HG02798 (cell line): Measurements from ENCODE around the gene SPG11.
A peak's percentile ranks its signal among the peaks of the same experiment; 100 is the strongest.
"Not testable (repeated sequence)": the region's sequence is repeated elsewhere in the genome, so short reads cannot be mapped to it uniquely, and the experiment has no call there.

ENCODE experiments used
- ATAC-seq: cut with Tn5 transposase; IDR thresholded peaks from one replicate; pipeline ENCODE4 v1.9.1; 2021; ENCODE audit warnings: mild to moderate bottlenecking; ENCODE audit not compliant: unreplicated experiment, poor library complexity

SPG11 gene

DNA sequence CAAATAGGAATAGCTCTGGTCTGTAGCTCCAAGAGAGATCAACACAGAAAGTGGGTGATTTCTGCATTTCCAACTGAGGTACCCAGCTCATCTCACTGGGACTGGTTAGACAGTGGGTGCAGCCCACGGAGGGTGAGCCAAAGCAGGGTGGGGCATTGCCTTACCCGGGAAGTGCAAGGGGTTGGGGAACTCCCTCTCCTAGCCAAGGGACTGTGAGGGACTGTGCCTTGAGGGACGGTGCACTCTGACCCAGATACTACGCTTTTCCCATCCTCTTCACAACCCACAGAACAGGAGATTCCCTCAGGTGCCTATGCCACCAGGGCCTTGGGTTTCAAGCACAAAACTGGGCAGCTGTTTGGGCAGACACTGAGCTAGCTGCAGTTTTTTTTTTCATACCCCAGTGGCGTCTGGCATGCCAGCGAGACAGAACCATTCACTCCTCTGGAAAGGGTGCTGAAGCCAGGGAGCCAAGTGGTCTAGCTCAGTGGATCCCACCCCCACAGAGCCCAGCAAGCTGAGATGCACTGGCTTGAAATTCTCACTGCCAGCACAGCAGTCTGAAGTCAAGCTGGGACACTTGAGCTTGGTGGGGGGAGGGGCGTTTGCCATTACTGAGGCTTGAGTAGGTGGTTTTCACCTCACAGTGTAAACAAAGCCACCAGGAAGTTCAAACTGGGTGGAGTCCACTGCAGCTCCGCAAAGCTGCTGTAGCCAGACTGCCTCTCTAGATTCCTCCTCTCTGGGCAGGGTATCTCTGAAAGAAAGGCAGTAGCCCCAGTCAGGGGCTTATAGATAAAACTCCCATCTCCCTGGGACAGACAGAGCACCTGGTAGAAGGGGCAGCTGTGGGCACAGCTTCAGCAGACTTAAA is 19.6 kb upstream of the SPG11 start:
- not testable (repeated sequence) for ATAC-seq

GRCh38 chr15:44682211-44682610 is 18.7 kb upstream of the SPG11 start:
- no peak for ATAC-seq

GRCh38 chr15:44676676-44677075 is 13.2 kb upstream of the SPG11 start:
- ATAC-seq: no peak

DNA sequence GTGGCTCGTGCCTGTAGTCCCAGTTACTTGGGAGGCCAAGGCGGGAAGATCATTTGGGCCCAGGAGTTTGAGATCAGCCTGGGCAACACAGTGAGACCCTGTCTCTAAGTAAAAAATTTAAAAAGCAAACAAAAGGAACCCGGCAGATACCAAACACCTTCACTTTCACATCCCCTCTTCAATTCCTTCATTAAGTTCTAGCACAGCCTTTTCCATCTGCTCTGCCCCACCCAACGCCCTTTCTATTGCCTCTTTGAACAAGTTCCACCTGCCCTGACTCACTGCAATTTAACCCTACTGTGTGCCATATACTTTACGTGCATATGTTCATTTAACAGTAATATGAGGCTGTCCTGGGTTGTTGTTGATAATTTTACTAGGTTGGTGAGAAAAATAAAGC is 12.4 kb upstream of the SPG11 start:
- ATAC-seq: no peak

DNA sequence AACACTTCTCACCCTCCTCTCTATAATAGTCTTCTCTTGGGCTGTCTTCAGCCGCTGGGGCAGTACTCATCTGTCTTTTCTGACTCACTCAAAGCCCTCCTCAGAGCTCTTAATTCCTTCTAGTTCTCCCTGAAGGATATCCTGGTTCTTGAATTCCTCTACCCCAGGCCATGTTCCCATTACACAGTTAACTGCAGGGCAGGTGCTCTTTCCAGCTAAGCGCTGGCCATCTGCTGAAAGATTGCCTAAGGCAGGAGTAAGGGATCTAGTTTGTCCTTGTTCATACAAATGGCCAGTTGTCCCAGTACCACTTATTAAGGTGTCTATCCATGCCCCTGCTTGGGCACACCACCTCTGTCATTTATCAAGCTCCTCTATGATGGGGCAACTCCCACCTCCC is 10.2 kb upstream of the SPG11 start:
- ATAC-seq: no peak

GRCh38 chr15:44670087-44670950 is 6.9 kb upstream of the SPG11 start:
- ATAC-seq: no peak

- ATAC-seq: no peak
Measured at GRCh38 chr15:44668921-44669320, 5.5 kb upstream of the SPG11 start.

- no peak for ATAC-seq
Measured at GRCh38 chr15:44667039-44667360, 3.5 kb upstream of the SPG11 start.

DNA sequence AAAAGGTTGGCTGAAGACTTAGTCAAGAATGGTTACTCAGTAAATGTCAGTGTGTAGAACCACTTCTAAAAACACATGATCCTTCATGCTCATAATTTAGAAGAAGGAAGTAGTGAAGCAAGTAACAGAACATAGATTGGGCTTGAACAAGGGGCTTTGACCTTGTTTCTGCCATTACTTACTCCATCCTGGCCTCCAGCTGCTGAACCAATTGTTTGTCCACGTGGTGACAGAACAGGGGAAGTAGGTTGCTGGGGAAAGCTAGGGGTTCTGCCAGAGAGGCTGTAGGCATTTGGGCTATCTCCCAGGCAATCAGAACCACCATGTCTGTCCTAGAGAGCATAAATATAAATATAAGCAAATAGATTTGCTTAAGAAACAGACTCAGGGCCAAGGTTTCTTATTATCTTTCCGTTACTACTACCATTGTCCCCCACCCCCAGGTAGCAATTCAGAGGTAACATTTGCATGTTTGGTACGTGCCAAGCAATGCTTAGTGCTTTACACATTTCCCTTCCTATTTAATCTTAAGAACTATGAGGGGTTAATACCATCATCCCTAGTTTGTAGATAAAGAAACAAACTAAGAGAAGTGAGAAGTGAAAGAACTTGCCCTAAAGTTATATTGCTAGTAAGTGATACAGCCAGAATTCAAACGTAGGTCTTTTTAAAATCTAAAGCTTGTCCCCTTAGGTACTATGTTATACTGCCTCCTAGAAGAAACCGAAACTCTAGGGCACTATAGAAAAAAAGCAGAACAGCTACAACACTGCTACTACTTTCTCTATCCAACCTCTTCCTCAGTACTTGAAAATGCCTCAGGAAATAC is 3.0 kb upstream of the SPG11 start:
- no peak for ATAC-seq

DNA sequence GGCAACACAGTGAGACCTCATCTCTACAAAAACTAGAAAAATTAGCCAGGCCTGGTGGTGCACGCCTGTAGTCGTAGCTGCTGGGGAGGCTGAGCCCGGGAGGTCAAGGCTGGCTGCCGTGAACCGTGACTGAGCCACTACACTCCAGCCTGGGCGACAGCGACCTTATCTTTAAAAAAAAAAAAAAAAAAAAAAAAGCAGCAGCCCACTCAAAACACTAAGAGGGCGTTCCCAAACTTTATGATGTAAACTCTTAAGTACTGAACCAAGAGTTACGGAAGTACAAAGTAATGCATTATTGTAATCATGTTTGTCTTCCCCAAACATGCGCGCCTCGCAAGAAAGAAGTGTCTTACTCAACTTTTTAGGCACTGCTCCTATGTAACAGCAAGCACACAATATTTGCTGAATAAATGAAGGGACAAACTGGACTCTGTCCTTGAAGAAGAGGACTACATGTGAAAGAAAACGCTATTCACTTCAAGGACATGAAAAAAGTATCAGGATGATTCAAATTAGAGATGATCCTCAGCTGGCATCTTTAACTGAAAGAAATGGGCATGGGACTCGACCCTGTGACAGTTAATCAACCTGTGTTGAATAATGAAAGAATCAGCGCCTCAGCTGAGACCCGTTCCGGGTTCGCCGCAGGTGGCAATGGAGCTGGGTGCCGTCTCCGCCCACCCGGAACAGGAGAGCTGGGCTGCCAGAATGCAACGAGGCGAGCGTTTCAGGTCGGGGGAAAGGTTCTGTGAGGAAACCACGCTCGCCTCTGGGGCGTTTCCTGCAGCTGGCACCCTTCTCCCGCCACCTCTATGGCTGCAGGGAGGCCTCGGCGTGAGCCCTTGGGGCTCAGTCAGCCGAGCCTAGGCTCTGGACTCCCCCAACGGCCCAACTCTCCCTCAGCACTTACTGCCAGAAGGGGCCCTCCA is 718 bp downstream of the SPG11 start:
- peak; percentile 61 for ATAC-seq

DNA sequence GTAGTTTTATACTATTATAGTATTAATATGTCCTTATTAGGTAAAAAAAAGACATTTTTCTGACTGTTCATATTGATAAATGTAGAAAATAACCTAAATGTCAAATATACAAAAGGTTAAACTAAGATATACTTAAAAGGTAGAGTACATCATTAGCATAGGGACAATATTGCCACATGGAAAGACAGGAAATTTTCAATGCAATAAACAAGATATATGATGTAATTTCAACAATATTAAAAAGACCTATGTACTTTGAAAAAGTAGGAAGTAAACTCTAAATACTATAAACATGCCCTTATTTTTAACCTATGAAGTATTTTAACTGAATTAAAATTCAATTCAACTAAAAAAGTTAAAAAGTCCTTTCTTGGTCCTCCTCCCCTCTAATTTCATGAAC is 1.9 kb downstream of the SPG11 start:
- ATAC-seq: no peak

DNA sequence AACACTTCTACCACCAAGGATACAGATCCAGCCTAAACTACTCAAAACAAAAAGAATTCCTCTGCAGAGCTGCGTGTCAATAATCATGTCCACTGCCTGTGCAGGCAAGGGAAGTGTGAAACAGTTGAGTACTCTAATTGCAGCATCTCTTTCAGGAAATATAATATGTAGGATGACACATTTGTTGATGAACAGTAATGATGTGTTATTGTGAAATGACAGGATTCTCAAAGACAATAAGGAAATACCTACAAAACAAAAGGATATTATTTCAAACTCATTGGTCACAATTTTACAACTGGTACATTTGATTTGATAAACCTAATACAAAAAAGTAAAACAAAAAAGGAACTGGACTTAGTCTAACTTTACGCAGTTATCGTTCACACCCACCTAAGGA is 4.4 kb downstream of the SPG11 start:
- ATAC-seq: no peak

DNA sequence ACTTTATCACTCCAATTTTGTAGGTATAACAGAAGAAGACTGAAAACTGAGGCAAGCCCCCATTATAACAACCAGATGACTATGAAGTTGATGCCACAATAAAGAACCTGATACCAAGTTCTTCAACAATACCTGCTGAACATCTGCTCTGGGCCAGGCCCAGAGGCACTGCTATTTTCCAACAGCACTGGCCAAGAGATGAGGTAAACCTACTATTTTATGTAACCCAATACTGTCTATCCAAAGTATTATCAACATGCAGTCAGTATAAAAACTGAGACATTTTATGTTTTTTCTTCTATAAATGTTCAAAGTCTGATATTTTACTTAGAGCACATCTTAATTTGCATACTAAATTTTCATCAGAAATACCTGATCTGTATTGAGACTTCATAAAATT is 6.1 kb downstream of the SPG11 start:
- no peak for ATAC-seq

GRCh38 chr15:44656913-44657312 is 6.5 kb downstream of the SPG11 start:
- no peak for ATAC-seq

DNA sequence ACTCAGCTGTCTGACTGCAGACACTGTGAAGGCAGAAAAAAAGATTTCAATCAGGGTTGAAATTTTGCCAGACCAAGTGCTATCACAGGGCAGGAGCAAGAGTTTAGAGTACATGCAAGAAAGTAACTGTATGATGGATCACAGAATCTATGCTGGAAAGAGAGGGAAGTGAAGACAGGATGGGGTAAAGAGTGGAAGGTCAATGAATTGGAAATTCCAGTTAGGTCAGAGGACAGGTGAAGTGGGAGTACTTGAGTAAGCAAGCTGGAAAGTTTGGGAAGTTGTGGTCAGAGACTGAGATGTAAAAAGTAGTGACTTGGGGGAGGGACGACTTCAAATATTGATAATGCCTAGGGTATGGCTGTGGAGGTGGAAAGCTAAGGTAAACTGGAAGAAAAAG is 7.2 kb downstream of the SPG11 start:
- no peak for ATAC-seq

DNA sequence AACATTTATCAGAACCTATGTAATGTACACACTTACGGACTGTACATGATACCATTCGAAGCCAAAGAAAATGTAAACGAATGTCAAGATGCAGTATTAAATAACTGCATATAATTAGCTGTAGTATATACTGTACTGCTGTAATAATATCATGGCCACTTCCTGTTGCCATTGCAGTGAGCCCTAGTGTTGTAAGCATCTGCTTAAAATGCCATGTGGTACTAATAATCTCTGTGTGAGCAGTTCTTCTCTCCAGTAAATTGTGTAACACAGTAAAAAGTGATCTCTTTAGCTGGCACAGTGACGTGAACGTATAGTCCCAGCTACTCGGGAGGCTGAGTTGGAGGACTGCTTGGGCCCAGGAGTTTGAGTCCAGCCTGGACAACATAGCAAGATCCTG is 8.6 kb downstream of the SPG11 start:
- ATAC-seq: no peak

DNA sequence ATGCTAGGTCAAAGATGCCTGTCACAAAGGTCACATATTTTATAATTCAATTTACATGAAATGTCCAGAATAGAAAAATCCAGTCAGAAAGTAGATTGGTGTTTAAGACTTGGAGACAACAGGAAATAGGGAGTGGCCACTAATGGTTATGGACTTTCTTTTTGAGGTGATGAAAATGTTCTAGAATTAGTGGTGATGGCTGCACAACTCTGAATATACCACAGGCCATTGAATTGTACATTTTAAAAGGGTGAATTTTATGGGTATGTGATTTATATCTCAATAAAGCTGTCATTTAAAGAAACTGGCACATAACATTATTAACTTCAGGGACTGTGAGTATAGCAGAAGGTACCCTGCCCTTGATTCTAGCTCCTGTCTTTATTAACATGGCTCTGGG is 15.8 kb downstream of the SPG11 start:
- ATAC-seq: no peak

GRCh38 chr15:44647036-44647435 is 16.4 kb downstream of the SPG11 start:
- ATAC-seq: no peak

DNA sequence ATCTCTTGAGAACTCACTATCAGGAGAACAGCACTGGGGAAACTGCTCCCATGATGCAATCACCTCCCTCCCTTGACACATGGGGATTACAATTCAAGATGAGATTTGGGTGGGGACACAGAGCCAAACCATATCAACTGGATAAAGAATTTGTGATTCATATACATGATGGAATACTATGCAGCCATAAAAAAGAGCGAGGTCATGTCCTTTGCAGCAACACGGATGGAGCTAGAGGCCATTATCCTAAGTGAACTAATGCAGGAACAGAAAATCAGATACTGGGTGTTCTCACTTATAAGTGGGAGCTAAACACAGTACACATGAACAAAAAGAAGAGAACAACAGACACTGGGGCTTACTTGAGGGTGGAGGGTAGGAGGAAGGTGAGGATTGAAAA is 17.0 kb downstream of the SPG11 start:
- no peak for ATAC-seq

GRCh38 chr15:44641651-44642050 is 21.8 kb downstream of the SPG11 start:
- ATAC-seq: no peak
